ENCODE results near the gene RNF152. TPM values are rescaled to one million over a fixed set of nuclear protein-coding genes. Genes with fewer than 3 reads are reported as not detected.

Gene RNF152
- total RNA-seq, 1 donor from 2014 or later = 0.58 TPM

GRCh38 chr18:61825386-61825785 is 67.4 kb downstream of the RNF152 start:
- H3K4me3 ChIP-seq (ENCODE audit: low read depth, low read length) = no peak overlapping the region
- no peak for TF ChIP-seq CTCF (conservative IDR thresholded peaks at IDR 0.05; ENCODE audit: low read depth, low read length)
- no peak for DNase-seq (ENCODE audit: low read depth)

GRCh38 chr18:61824733-61825363 is 68.0 kb downstream of the RNF152 start:
- no peak for DNase-seq (ENCODE audit: low read depth)
- H3K4me3 ChIP-seq (ENCODE audit: low read depth, low read length) = no peak overlapping the region
- no peak for TF ChIP-seq CTCF (conservative IDR thresholded peaks at IDR 0.05; ENCODE audit: low read depth, low read length)

- no peak for DNase-seq (ENCODE audit: low read depth)
- H3K4me3 ChIP-seq (ENCODE audit: low read depth, low read length) = no peak overlapping the region
- TF ChIP-seq CTCF (conservative IDR thresholded peaks at IDR 0.05; ENCODE audit: low read depth, low read length) = no peak
These were observed 69.2 kb downstream of the RNF152 start for GRCh38 chr18:61823595-61823994.

GRCh38 chr18:61822879-61823278 is 69.9 kb downstream of the RNF152 start:
- no peak overlapping the region for H3K4me3 ChIP-seq (ENCODE audit: low read depth, low read length)
- no peak for TF ChIP-seq CTCF (conservative IDR thresholded peaks at IDR 0.05; ENCODE audit: low read depth, low read length)
- no peak for DNase-seq (ENCODE audit: low read depth)

GRCh38 chr18:61821748-61822147 is 71.1 kb downstream of the RNF152 start:
- H3K4me3 ChIP-seq (ENCODE audit: low read depth, low read length) = no peak overlapping the region
- DNase-seq (ENCODE audit: low read depth) = no peak
- TF ChIP-seq CTCF (conservative IDR thresholded peaks at IDR 0.05; ENCODE audit: low read depth, low read length) = no peak

GRCh38 chr18:61820882-61821281 is 71.9 kb downstream of the RNF152 start:
- DNase-seq (ENCODE audit: low read depth) = no peak
- TF ChIP-seq CTCF (conservative IDR thresholded peaks at IDR 0.05; ENCODE audit: low read depth, low read length) = no peak
- no peak overlapping the region for H3K4me3 ChIP-seq (ENCODE audit: low read depth, low read length)

- no peak for DNase-seq (ENCODE audit: low read depth)
- TF ChIP-seq CTCF (conservative IDR thresholded peaks at IDR 0.05; ENCODE audit: low read depth, low read length) = no peak
- no peak overlapping the region for H3K4me3 ChIP-seq (ENCODE audit: low read depth, low read length)
These were observed 75.7 kb downstream of the RNF152 start for GRCh38 chr18:61817086-61817485.

Measured in epithelial cell of proximal tubule (primary cell).